ENCODE measurements around the gene TDRD3.

GRCh38 chr13:60454425-60454824, 57.4 kb downstream of the TDRD3 start:
- no peak for TF ChIP-seq POLR2A (IDR thresholded peaks at IDR 0.05)
- TF ChIP-seq CTCF (IDR thresholded peaks at IDR 0.05) = no peak

All from heart left ventricle (tissue), 13 donors.